Astrocyte of the spinal cord (primary cell): ENCODE results near the gene VGLL3.
A peak's percentile ranks its signal among the peaks of the same experiment; 100 is the strongest.

Experiments
- DNase-seq: peaks from one replicate; pipeline ENCODE4 v3.0.0; 2011; ENCODE audit warnings: low read depth, low spot score
- H3K4me3 ChIP-seq: 2 replicates; pipeline ENCODE4 v1.5.1; 2011; ENCODE audit warnings: low read depth, mild to moderate bottlenecking, low read length, moderate library complexity
- CTCF ChIP-seq: IDR thresholded peaks from 2 replicates; pipeline ENCODE4 v1.5.1; 2012; ENCODE audit warnings: low read depth, mild to moderate bottlenecking, low read length, inconsistent platforms
- in situ Hi-C: cut with HindIII; loops from 2 replicates; pipeline ENCODE4 v1.10.0; 2017; ENCODE audit warnings: low sequenced_read_pairs

VGLL3 gene

GRCh38 chr3:86929046-86929445 lies 61.9 kb downstream of the VGLL3 start:
- no peak for DNase-seq
- no peak overlapping the region for H3K4me3 ChIP-seq
- TF ChIP-seq CTCF, result no peak
- in situ Hi-C loops, result no loop called here

DNA sequence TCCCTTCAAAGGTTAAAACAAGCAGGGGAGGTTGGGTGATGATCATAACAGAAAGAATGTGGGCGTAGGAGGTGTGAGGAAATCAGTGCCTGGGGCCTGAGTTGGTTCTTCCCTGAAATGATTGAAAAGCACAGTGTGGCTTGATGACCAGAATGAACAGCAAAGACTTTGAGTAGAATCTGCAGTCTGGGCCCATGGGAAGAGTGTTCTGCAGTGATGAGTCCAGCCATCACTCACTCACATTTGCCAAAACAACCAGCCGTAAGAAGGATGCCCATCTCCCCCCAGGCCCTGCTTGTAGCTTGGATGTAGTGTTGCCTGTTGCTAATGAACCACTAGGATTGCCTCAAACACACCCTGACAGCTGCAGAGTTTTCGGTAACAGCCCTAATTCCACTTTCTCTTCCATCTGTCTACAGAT lies 67.9 kb downstream of the VGLL3 start:
- in situ Hi-C loops, result no loop called here
- no peak overlapping the region for H3K4me3 ChIP-seq
- no peak for TF ChIP-seq CTCF
- peak; percentile 49 for DNase-seq

- DNase-seq, result no peak
- H3K4me3 ChIP-seq, result no peak overlapping the region
- in situ Hi-C loops, result no loop called here
- no peak for TF ChIP-seq CTCF
Observed at GRCh38 chr3:86921971-86922680, 68.8 kb downstream of the VGLL3 start.

DNA sequence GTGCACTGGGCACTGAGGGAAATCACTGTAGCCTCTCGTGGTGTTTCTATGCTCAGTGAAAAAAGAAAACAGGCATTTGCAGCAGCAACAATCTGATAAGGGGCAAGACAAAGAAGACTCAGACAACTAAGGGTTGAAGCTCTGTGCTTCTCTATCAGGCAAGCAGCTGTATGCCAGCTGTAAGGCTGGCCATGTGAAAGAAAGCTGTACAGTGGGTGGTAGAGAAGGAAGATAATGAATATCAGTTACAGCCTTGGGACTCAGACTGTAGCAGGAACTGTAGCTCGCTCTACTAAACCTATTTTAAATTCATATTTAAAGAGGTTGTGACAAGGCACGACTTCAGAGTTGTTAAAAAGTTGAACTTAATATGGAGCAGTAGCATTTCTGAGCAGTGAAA lies 76.3 kb downstream of the VGLL3 start:
- H3K4me3 ChIP-seq, result no peak overlapping the region
- no peak for TF ChIP-seq CTCF
- DNase-seq, result no peak
- in situ Hi-C loops, result no loop called here

- TF ChIP-seq CTCF, result no peak
- no peak for DNase-seq
- in situ Hi-C loops, result no loop called here
- H3K4me3 ChIP-seq, result no peak overlapping the region
Observed at GRCh38 chr3:86913160-86913559, 77.8 kb downstream of the VGLL3 start.

- H3K4me3 ChIP-seq, result no peak overlapping the region
- in situ Hi-C loops, result no loop called here
- TF ChIP-seq CTCF, result no peak
- DNase-seq, result no peak
Observed at GRCh38 chr3:86895202-86895601, 95.7 kb downstream of the VGLL3 start.
